Stomach smooth muscle (tissue), 2 donors: ENCODE data around the gene TMEM178B.
"Not testable (repeated sequence)": the region's sequence is repeated elsewhere in the genome, so short reads cannot be mapped to it uniquely, and the experiment has no call there.

Experiments
- H3K27ac ChIP-seq: one replicate; pipeline ENCODE4 v1.7.0; 2013; ENCODE audit warnings: mild to moderate bottlenecking, low read length, inconsistent platforms
- H3K27me3 ChIP-seq, 2 donors: one replicate each; pipeline ENCODE4 v1.7.0; 2013; ENCODE audit warnings: low read length in 2 of 2; ENCODE audit not compliant: insufficient read depth in 2 of 2, control insufficient read depth in 1 of 2
- H3K36me3 ChIP-seq, 2 donors: one replicate each; pipeline ENCODE4 v1.7.0; 2013; ENCODE audit warnings: low read length in 2 of 2; ENCODE audit not compliant: control insufficient read depth in 2 of 2, insufficient read depth in 2 of 2
- H3K4me1 ChIP-seq: one replicate; pipeline ENCODE4 v1.7.0; 2013; ENCODE audit warnings: low read length; ENCODE audit not compliant: control insufficient read depth, insufficient read depth
- H3K4me3 ChIP-seq, 2 donors: one replicate each; pipeline ENCODE4 v1.7.0; 2013; ENCODE audit warnings: low read length in 2 of 2
- H3K9ac ChIP-seq, 2 donors: one replicate each; pipeline ENCODE4 v1.7.0; 2013; ENCODE audit warnings: low read length in 2 of 2, mild to moderate bottlenecking in 1 of 2
- H3K9me3 ChIP-seq, 2 donors: one replicate each; pipeline ENCODE4 v1.7.0; 2013; ENCODE audit warnings: low read length in 2 of 2; ENCODE audit not compliant: control insufficient read depth in 2 of 2
- donor health status: healthy.
- donor health status: Pancreatic carcinoma.

TMEM178B gene

GRCh38 chr7:141184532-141185190 is 110.8 kb downstream of the TMEM178B start:
- Histone ChIP-seq H3K9ac (no peak overlapping the region), H3K9me3 (no peaks in the 10 kb centered on the region), H3K27ac (no peak overlapping the region), H3K27me3 (no peaks in the 10 kb centered on the region), H3K36me3 (no peaks in the 10 kb centered on the region), H3K4me1 (no peaks in the 10 kb centered on the region), H3K4me3 (no peak overlapping the region)

GRCh38 chr7:141185369-141185967 is 111.6 kb downstream of the TMEM178B start:
- Histone ChIP-seq H3K4me3 (no peak overlapping the region), H3K9ac (no peak overlapping the region), H3K27me3 (no peaks in the 10 kb centered on the region), H3K27ac (no peak overlapping the region), H3K36me3 (no peaks in the 10 kb centered on the region), H3K4me1 (no peaks in the 10 kb centered on the region), H3K9me3 (no peaks in the 10 kb centered on the region)

- Histone ChIP-seq H3K9ac (no peak overlapping the region), H3K4me3 (no peak overlapping the region), H3K9me3 (no peaks in the 10 kb centered on the region), H3K27me3 (no peaks in the 10 kb centered on the region), H3K36me3 (no peaks in the 10 kb centered on the region), H3K4me1 (no peaks in the 10 kb centered on the region), H3K27ac (no peak overlapping the region)
Measured at GRCh38 chr7:141189231-141189630, 115.4 kb downstream of the TMEM178B start.

GRCh38 chr7:141190495-141190894 is 116.6 kb downstream of the TMEM178B start:
- Histone ChIP-seq H3K9me3 (no peaks in the 10 kb centered on the region), H3K4me1 (no peaks in the 10 kb centered on the region), H3K27me3 (no peaks in the 10 kb centered on the region), H3K36me3 (no peaks in the 10 kb centered on the region), H3K9ac (no peak overlapping the region), H3K4me3 (no peak overlapping the region), H3K27ac (no peak overlapping the region)

- Histone ChIP-seq H3K27me3 (no peaks in the 10 kb centered on the region), H3K9me3 (no peaks in the 10 kb centered on the region), H3K4me1 (no peaks in the 10 kb centered on the region), H3K4me3 (no peak overlapping the region), H3K27ac (no peak overlapping the region), H3K36me3 (no peaks in the 10 kb centered on the region), H3K9ac (no peak overlapping the region)
Measured at GRCh38 chr7:141191277-141191676, 117.4 kb downstream of the TMEM178B start.

- Histone ChIP-seq H3K27me3 (no peaks in the 10 kb centered on the region), H3K4me1 (no peaks in the 10 kb centered on the region), H3K9ac (no peak overlapping the region), H3K9me3 (no peaks in the 10 kb centered on the region), H3K27ac (no peak overlapping the region), H3K4me3 (no peak overlapping the region), H3K36me3 (no peaks in the 10 kb centered on the region)
Measured at GRCh38 chr7:141193066-141193465, 119.2 kb downstream of the TMEM178B start.

GRCh38 chr7:141195722-141196121 is 121.9 kb downstream of the TMEM178B start:
- H3K27me3 ChIP-seq, H3K9ac ChIP-seq, H3K9me3 ChIP-seq, H3K4me3 ChIP-seq, H3K4me1 ChIP-seq, H3K36me3 ChIP-seq, H3K27ac ChIP-seq: not testable (repeated sequence)

GRCh38 chr7:141198194-141198958 is 124.5 kb downstream of the TMEM178B start:
- Histone ChIP-seq H3K27me3 (no peaks in the 10 kb centered on the region), H3K4me1 (peaks cover 3% of the 10 kb centered on the region), H3K9me3 (no peaks in the 10 kb centered on the region), H3K36me3 (no peaks in the 10 kb centered on the region), H3K27ac (no peak overlapping the region), H3K9ac (no peak overlapping the region), H3K4me3 (no peak overlapping the region)

GRCh38 chr7:141200191-141201108 is 126.6 kb downstream of the TMEM178B start:
- Histone ChIP-seq H3K4me1 (peaks cover 3% of the 10 kb centered on the region), H3K36me3 (no peaks in the 10 kb centered on the region), H3K27me3 (no peaks in the 10 kb centered on the region), H3K27ac (no peak overlapping the region), H3K4me3 (no peak overlapping the region), H3K9me3 (no peaks in the 10 kb centered on the region), H3K9ac (no peak overlapping the region)

- H3K9ac ChIP-seq = no peak overlapping the region
- no peaks in the 10 kb centered on the region for H3K36me3 ChIP-seq
- H3K4me1 ChIP-seq = peaks cover 3% of the 10 kb centered on the region
- no peaks in the 10 kb centered on the region for H3K27me3 ChIP-seq
- H3K9me3 ChIP-seq = no peaks in the 10 kb centered on the region
- H3K27ac ChIP-seq = no peak overlapping the region
- no peak overlapping the region for H3K4me3 ChIP-seq
Measured at GRCh38 chr7:141201145-141201885, 127.5 kb downstream of the TMEM178B start.
